A549 (cell line): Measurements from ENCODE around the gene CDC5L.

Experiments used
- CEBPB ChIP-seq, 2 experiments: fragments of >200 bp in 1 of 2; sonication (Bioruptor Twin) in 1 of 2; formaldehyde crosslinking in 1 of 2; IDR thresholded peaks; 2 replicates each; pipeline ENCODE4 v1.6.1; 2012 to 2016
- CTCF ChIP-seq: fragments of >200 bp; sonication (Bioruptor Twin); formaldehyde crosslinking; IDR thresholded peaks from 3 replicates; pipeline ENCODE4 v1.5.1; 2016
- E2F6 ChIP-seq: IDR thresholded peaks from 2 replicates; pipeline ENCODE4 v1.6.1; 2012; ENCODE audit warnings: low read depth, borderline replicate concordance
- ELK1 ChIP-seq: fragments of 150-350 bp; IDR thresholded peaks from 2 replicates; pipeline ENCODE4 v1.6.1; 2014; ENCODE audit warnings: low read depth, mild to moderate bottlenecking, low read length
- EP300 ChIP-seq, 2 experiments: fragments of >200 bp; sonication (Bioruptor Twin); formaldehyde crosslinking; IDR thresholded peaks; 2 replicates in 1 of 2; 3 replicates in 1 of 2; pipeline ENCODE4 v1.6.1; 2016 to 2017
- JUN ChIP-seq, 2 experiments: fragments of >200 bp; sonication (Bioruptor Twin); formaldehyde crosslinking; IDR thresholded peaks; 2 replicates in 1 of 2; 3 replicates in 1 of 2; pipeline ENCODE4 v1.6.1; 2016 to 2017
- JUNB ChIP-seq: fragments of >200 bp; sonication (Bioruptor Twin); formaldehyde crosslinking; IDR thresholded peaks from 2 replicates; pipeline ENCODE4 v1.6.1; 2016
- KDM1A ChIP-seq: fragments of 200-600 bp; sonication (generic); IDR thresholded peaks from 2 replicates; pipeline ENCODE4 v1.6.1; 2016; ENCODE audit warnings: low read depth, mild to moderate bottlenecking
- KDM5A ChIP-seq: fragments of 200-600 bp; sonication (generic); IDR thresholded peaks from 2 replicates; pipeline ENCODE4 v1.6.1; 2016; ENCODE audit warnings: antibody characterized with exemption, mild to moderate bottlenecking
- POLR2A ChIP-seq: IDR thresholded peaks from 2 replicates; pipeline ENCODE4 v1.6.1; 2012; ENCODE audit warnings: mild to moderate bottlenecking, low read length
- REST ChIP-seq: fragments of 200-600 bp; sonication (generic); IDR thresholded peaks from 2 replicates; pipeline ENCODE4 v1.6.1; 2016; ENCODE audit warnings: antibody characterized with exemption, mild to moderate bottlenecking, moderate library complexity

- TF ChIP-seq JUNB = no peak
- TF ChIP-seq CTCF = no peak
- no peak for TF ChIP-seq CEBPB (IDR thresholded peaks at IDR 0.05)
- no peak for TF ChIP-seq REST
- TF ChIP-seq JUN (IDR thresholded peaks at IDR 0.05) = no peak
- TF ChIP-seq EP300 (IDR thresholded peaks at IDR 0.05) = no peak
- TF ChIP-seq ELK1 = no peak
- no peak for TF ChIP-seq KDM5A
- no peak for TF ChIP-seq KDM1A
- no peak for TF ChIP-seq E2F6
- no peak for TF ChIP-seq POLR2A
Observed at GRCh38 chr6:44478158-44478557, 90.7 kb downstream of the CDC5L start.
